HK-2 (cell line): ENCODE results near the gene NFAT5.
"Not testable (repeated sequence)": the region's sequence is repeated elsewhere in the genome, so short reads cannot be mapped to it uniquely, and the experiment has no call there.

Experiments
- DNase-seq: peaks from one replicate; pipeline ENCODE4 v3.0.0-alpha.2; 2018; ENCODE audit not compliant: unreplicated experiment

Gene NFAT5

GRCh38 chr16:69596801-69597200, 31.0 kb downstream of the NFAT5 start:
- DNase-seq = no peak

- no peak for DNase-seq
These were observed 32.3 kb downstream of the NFAT5 start for GRCh38 chr16:69598045-69598444.

GRCh38 chr16:69599731-69600130, 34.0 kb downstream of the NFAT5 start:
- DNase-seq = no peak

- no peak for DNase-seq
These were observed 34.4 kb downstream of the NFAT5 start for GRCh38 chr16:69600202-69600601.

- no peak for DNase-seq
These were observed 35.5 kb downstream of the NFAT5 start for GRCh38 chr16:69601250-69601649.

- DNase-seq = no peak
These were observed 41.2 kb downstream of the NFAT5 start for GRCh38 chr16:69606985-69607384.

GRCh38 chr16:69607674-69608073, 41.9 kb downstream of the NFAT5 start:
- DNase-seq = no peak

- no peak for DNase-seq
These were observed 44.6 kb downstream of the NFAT5 start for GRCh38 chr16:69610356-69610755.

GRCh38 chr16:69611103-69611640, 45.4 kb downstream of the NFAT5 start:
- no peak for DNase-seq

GRCh38 chr16:69613378-69614154, 47.8 kb downstream of the NFAT5 start:
- no peak for DNase-seq

- no peak for DNase-seq
These were observed 49.8 kb downstream of the NFAT5 start for GRCh38 chr16:69615528-69615927.

GRCh38 chr16:69616082-69616481, 50.3 kb downstream of the NFAT5 start:
- no peak for DNase-seq

- DNase-seq = no peak
These were observed 52.5 kb downstream of the NFAT5 start for GRCh38 chr16:69618307-69618706.

- no peak for DNase-seq
These were observed 53.0 kb downstream of the NFAT5 start for GRCh38 chr16:69618721-69619120.

- DNase-seq = no peak
These were observed 53.7 kb downstream of the NFAT5 start for GRCh38 chr16:69619514-69619913.

GRCh38 chr16:69620573-69620972, 54.8 kb downstream of the NFAT5 start:
- DNase-seq = no peak

- DNase-seq = no peak
These were observed 55.5 kb downstream of the NFAT5 start for GRCh38 chr16:69621225-69621624.

- no peak for DNase-seq
These were observed 60.5 kb downstream of the NFAT5 start for GRCh38 chr16:69626256-69626655.

- no peak for DNase-seq
These were observed 67.1 kb downstream of the NFAT5 start for GRCh38 chr16:69632828-69633227.

- DNase-seq = no peak
These were observed 67.6 kb downstream of the NFAT5 start for GRCh38 chr16:69633375-69633774.

GRCh38 chr16:69636563-69637146, 70.9 kb downstream of the NFAT5 start:
- not testable (repeated sequence) for DNase-seq

- not testable (repeated sequence) for DNase-seq
These were observed 71.6 kb downstream of the NFAT5 start for GRCh38 chr16:69637206-69637865.

GRCh38 chr16:69643997-69644396, 78.2 kb downstream of the NFAT5 start:
- not testable (repeated sequence) for DNase-seq
